Neural crest cell (in vitro differentiated cells): Measurements from ENCODE around the gene WNT3A. TPM values are rescaled to one million over a fixed set of nuclear protein-coding genes. Genes with fewer than 3 reads are reported as not detected.

ENCODE experiments used
- DNase-seq: peaks from one replicate; pipeline ENCODE4 v3.0.0; 2021; ENCODE audit warnings: low read depth, mixed read lengths, low spot score
- H3K27ac Mint-ChIP-seq: one replicate; pipeline ENCODE4 v1.8.0; 2021; ENCODE audit warnings: mild to moderate bottlenecking, mixed read lengths; ENCODE audit not compliant: unreplicated experiment
- H3K27me3 Mint-ChIP-seq: 2 replicates; pipeline ENCODE4 v1.8.0; 2021; ENCODE audit warnings: low read depth, mild to moderate bottlenecking, mixed read lengths
- H3K36me3 Mint-ChIP-seq: 2 replicates; pipeline ENCODE4 v1.8.0; 2021; ENCODE audit warnings: low read depth, mild to moderate bottlenecking, mixed read lengths
- H3K4me1 Mint-ChIP-seq: 2 replicates; pipeline ENCODE4 v1.8.0; 2021; ENCODE audit warnings: mixed read lengths
- H3K4me3 Mint-ChIP-seq: one replicate; pipeline ENCODE4 v1.8.0; 2021; ENCODE audit warnings: mild to moderate bottlenecking, mixed read lengths
- H3K9me3 Mint-ChIP-seq: 2 replicates; pipeline ENCODE4 v1.8.0; 2021; ENCODE audit warnings: mixed read lengths
- total RNA-seq: library from RNA; stranded (reverse); gene quantifications from 2 replicates; pipeline ENCODE4 v1.2.1, GENCODE V29; 2021
- TF ChIP-seq, protein P1 (sequence below): fragments of 200-600 bp; sonication (generic); conservative IDR thresholded peaks from 2 replicates; pipeline ENCODE4 v1.5.0; 2021; ENCODE audit warnings: antibody characterized with exemption, mild to moderate bottlenecking

WNT3A gene
- total RNA-seq, 1 donor from 2014 or later, result not detected

DNA sequence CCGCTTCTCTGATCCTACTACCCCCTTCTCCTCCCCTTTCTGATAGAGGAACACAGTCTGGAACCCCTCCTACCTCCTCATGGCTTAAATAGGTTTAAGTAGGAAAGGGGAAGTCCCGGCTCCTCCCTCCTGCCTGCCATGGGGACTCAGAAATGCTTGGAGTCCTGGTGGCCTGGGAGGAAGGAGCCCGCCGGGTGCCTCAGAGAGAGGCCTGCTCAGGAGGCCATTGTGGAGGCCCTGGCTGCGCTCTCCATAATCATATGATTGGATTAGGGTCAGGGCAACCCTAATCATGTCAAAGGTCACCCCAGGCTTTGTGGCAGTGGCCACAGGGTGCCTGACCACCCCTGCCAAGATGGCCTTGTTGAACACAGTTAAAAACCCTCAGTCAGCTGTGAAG lies 29.0 kb downstream of the WNT3A start:
- no peak overlapping the region for H3K27ac Mint-ChIP-seq
- H3K27me3 Mint-ChIP-seq, result peaks cover 57% of the 10 kb centered on the region
- H3K36me3 Mint-ChIP-seq, result peaks cover 5% of the 10 kb centered on the region
- H3K9me3 Mint-ChIP-seq, result peaks cover 11% of the 10 kb centered on the region
- TF ChIP-seq, protein P1, sequence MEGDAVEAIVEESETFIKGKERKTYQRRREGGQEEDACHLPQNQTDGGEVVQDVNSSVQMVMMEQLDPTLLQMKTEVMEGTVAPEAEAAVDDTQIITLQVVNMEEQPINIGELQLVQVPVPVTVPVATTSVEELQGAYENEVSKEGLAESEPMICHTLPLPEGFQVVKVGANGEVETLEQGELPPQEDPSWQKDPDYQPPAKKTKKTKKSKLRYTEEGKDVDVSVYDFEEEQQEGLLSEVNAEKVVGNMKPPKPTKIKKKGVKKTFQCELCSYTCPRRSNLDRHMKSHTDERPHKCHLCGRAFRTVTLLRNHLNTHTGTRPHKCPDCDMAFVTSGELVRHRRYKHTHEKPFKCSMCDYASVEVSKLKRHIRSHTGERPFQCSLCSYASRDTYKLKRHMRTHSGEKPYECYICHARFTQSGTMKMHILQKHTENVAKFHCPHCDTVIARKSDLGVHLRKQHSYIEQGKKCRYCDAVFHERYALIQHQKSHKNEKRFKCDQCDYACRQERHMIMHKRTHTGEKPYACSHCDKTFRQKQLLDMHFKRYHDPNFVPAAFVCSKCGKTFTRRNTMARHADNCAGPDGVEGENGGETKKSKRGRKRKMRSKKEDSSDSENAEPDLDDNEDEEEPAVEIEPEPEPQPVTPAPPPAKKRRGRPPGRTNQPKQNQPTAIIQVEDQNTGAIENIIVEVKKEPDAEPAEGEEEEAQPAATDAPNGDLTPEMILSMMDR, result no peak
- no peak overlapping the region for H3K4me3 Mint-ChIP-seq
- DNase-seq, result no peak
- peaks cover 3% of the 10 kb centered on the region for H3K4me1 Mint-ChIP-seq

DNA sequence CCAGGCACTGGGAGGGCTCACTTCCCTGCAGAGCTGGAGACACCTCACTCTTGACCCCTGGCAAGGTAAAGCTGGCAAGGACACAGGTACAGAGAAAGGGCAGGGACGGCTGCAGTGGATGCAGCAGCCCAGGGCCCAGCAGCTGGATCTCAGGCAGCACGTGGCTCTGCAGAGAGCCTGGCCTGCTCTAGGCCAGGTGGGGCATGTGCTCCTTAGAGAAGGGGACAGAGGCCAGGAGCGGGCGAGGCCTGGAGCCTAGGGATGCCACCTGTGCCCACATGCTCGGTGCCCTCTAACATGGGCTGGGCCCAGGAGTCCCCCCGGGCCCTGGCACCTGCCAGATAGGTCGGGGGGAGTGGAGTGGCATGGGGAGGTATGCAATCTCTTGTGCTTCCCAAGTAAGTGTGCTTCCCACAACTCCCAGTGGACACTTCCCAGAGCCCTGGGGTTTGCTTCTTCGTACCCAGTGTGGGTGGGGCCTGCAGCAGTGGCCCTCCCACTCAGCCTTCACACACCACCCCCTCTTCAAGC lies 30.0 kb downstream of the WNT3A start:
- no peak for DNase-seq
- H3K9me3 Mint-ChIP-seq, result peaks cover 11% of the 10 kb centered on the region
- peaks cover 3% of the 10 kb centered on the region for H3K4me1 Mint-ChIP-seq
- H3K27me3 Mint-ChIP-seq, result peaks cover 50% of the 10 kb centered on the region
- peaks cover 5% of the 10 kb centered on the region for H3K36me3 Mint-ChIP-seq
- no peak overlapping the region for H3K27ac Mint-ChIP-seq
- no peak overlapping the region for H3K4me3 Mint-ChIP-seq
- TF ChIP-seq, protein P1, result no peak

DNA sequence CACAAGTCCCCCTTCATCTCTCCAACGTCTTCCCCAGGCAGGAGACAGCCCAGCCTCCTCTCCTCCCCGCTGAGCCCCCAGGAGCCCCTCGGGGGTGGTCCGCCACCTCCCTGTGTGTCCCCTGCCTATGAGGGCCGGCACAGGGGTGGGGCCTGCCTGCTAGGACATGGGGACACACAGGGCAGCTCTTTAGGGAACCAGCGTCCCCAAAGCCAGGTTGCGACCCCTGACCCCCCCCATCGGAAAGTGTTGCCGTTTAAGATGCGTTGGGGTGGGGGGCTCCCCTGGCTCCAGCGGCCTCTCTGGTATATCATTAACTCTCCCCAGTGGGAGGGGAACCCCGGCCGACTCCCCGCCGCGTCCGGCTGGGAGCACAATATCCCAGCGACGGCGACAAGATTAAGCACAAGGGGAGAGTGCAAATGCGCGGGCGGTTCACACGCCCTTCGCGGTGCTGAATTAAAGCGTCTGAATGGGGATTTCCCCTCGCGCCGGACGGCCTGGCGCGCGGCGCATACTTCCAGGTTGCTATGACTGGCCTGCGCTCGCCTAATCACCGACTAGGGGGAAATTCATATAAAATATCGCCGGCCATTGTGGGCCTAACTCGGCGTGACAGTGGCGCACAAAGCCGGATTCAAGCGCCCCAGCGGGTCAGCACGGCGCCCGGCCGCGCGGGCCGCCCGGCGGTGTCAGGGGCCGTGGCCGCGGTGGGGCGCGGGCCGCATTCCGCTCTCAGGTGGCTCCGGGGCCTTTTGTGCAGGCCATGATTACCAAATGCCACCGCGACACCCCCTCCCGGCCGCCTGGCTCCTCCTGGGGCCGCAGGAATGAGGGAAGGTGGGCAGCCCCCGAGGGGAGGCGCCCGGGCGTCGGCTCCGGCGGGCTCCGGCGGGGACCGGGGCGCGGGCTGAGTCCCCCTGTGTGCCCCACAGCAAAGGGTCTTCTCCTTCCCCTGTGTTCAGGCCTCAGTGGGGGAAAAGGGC lies 30.9 kb downstream of the WNT3A start:
- Mint-ChIP-seq H3K27me3 (peaks cover 45% of the 10 kb centered on the region), H3K4me1 (peaks cover 3% of the 10 kb centered on the region)
- TF ChIP-seq, protein P1, result no peak

DNA sequence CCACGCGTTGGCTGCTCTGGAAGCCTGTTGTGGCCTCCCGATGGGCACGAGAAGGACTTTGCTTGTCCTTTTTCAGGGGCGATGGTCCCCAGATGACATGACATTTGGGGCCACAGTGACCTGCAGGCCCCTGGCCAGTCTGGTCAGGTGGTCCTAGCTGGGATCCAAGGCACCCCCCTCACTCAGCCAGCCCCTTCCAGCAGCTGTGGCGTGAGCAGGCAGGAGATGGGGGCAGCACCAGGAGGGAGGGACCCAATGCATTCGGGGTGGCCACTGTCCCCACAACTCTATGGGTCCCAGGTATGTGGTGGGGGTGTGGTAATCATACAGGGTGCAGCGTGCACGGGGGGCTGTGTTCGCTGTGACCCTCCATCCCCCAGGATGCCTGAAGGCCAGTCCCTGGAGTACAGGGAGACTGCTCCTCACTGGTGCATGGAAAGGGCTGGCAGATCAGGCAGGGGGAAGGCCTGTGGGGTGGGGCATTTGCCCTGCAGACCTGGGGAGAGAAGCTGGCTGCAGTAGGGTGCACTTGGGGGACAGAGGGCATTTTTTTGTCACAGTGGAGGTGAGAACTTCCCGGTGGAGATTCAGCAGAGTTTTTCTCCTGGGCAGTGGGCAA lies 31.7 kb downstream of the WNT3A start:
- no peak for DNase-seq
- H3K4me1 Mint-ChIP-seq, result peaks cover 3% of the 10 kb centered on the region
- H3K9me3 Mint-ChIP-seq, result peaks cover under 1% of the 10 kb centered on the region
- H3K4me3 Mint-ChIP-seq, result no peak overlapping the region
- no peak overlapping the region for H3K27ac Mint-ChIP-seq
- H3K36me3 Mint-ChIP-seq, result peaks cover under 1% of the 10 kb centered on the region
- TF ChIP-seq, protein P1, result no peak
- peaks cover 37% of the 10 kb centered on the region for H3K27me3 Mint-ChIP-seq

More for the DNA sequence above, 30.9 kb downstream of the WNT3A start:
- H3K9me3 Mint-ChIP-seq, result peaks cover 9% of the 10 kb centered on the region
- DNase-seq, result peak; percentile 55
- H3K27ac Mint-ChIP-seq, result no peak overlapping the region
- H3K36me3 Mint-ChIP-seq, result peaks cover 5% of the 10 kb centered on the region
- H3K4me3 Mint-ChIP-seq, result peak overlapping the region; percentile 78

DNA sequence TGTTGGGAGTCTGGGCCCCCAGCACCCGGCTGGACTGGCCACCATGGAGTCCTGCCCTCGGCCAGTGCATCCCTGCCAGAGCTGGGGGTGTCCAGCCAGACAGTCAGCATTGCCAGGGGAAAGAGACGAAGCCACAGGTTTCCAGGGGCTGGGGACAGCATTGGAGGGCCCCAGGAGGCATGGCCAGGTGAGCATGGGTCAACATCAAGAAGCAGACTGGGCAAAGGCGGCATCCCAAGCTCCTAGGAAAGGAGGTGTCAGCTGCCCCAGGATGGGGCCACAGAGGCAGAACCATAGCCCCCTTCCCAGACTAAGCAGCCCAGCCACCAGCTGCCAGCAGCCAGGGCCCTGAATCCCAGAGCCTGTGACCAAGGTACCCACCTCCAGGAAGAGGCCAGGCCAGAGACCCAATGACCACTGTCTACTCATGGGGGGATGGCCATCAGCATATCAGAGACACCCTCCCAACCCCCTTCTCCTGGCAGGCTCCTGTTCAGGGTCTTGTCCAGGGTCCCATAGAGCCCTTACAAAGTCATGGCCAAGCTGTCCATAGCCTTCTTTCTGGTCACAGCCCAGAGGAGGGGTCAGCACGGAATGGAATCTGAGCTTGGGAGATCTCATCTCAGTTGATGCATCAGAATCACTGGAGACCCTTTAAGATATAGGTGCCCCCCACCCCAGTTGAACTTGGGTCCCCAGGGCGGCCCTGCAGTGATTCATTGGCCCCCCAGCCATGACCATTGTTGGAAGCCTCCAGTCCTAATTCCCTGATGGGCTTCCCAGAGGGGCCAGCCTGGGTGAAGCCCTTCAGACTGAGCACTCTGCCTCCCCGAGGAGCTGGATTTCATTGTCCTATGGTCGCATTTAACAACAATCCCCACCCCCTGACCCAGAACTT lies 32.5 kb downstream of the WNT3A start:
- peaks cover 3% of the 10 kb centered on the region for H3K4me1 Mint-ChIP-seq
- DNase-seq, result no peak
- no peak overlapping the region for H3K27ac Mint-ChIP-seq
- no peak overlapping the region for H3K4me3 Mint-ChIP-seq
- peaks cover 39% of the 10 kb centered on the region for H3K27me3 Mint-ChIP-seq
- H3K36me3 Mint-ChIP-seq, result no peaks in the 10 kb centered on the region
- H3K9me3 Mint-ChIP-seq, result no peaks in the 10 kb centered on the region
- TF ChIP-seq, protein P1, result no peak
